Right lobe of liver (tissue), 6 donors: ENCODE results near the gene TCF12. TPM values are rescaled to one million over a fixed set of nuclear protein-coding genes. Genes with fewer than 3 reads are reported as not detected.
A peak's percentile ranks its signal among the peaks of the same experiment; 100 is the strongest.

Experiments
- ATAC-seq, 4 donors: fragments of 200-7000 bp; cut with Tn5 transposase; one replicate each; pipeline ENCODE4 v1.9.1; 2020; ENCODE audit warnings: mild to moderate bottlenecking in 4 of 4, moderate library complexity in 4 of 4
- DNase-seq, 3 donors: peaks; one replicate each; pipeline ENCODE4 v3.0.0-alpha.2; 2020
- H3K27ac ChIP-seq, 3 donors: fragments of 200-600 bp; one replicate each; pipeline ENCODE4 v1.8.0; 2022
- H3K27me3 ChIP-seq, 2 donors: fragments of 200-600 bp; one replicate each; pipeline ENCODE4 v1.8.0; 2022
- H3K36me3 ChIP-seq, 4 donors: fragments of 200-600 bp; sonication (generic) in 1 of 4; one replicate each; pipeline versions ENCODE4 v1.5.1 to v1.8.0; 2017 to 2022; ENCODE audit warnings: control low read depth in 1 of 4
- H3K4me1 ChIP-seq, 4 donors: fragments of 200-600 bp; sonication (generic) in 1 of 4; one replicate each; pipeline versions ENCODE4 v1.5.1 to v1.8.0; 2017 to 2022; ENCODE audit warnings: control low read depth in 1 of 4
- H3K4me3 ChIP-seq, 3 donors: fragments of 200-600 bp; one replicate each; pipeline ENCODE4 v1.8.0; 2022
- H3K9me3 ChIP-seq, 4 donors: fragments of 200-600 bp; sonication (generic) in 1 of 4; one replicate each; pipeline versions ENCODE4 v1.5.1 to v1.8.0; 2017 to 2022; ENCODE audit warnings: control low read depth in 1 of 4
- CTCF ChIP-seq, 4 donors: fragments of 200-600 bp in 3 of 4; fragments of 450-650 bp in 1 of 4; IDR thresholded peaks; one replicate each; pipeline versions ENCODE4 v1.5.1 to v1.8.0; 2016 to 2022; ENCODE audit warnings: antibody characterized with exemption in 4 of 4, mild to moderate bottlenecking in 2 of 4
- POLR2A ChIP-seq: fragments of 450-650 bp; IDR thresholded peaks from one replicate; pipeline ENCODE4 v1.6.1; 2017; ENCODE audit warnings: antibody characterized with exemption, mild to moderate bottlenecking
- WGBS: methylation state at CpG from one replicate; pipeline ENCODE4 v1.1.6; 2018; ENCODE audit warnings: low coverage, low lambda C conversion rate; ENCODE audit not compliant: insufficient coverage; ENCODE audit errors: missing lambda C conversion rate; 5-methylcytosine and 5-hydroxymethylcytosine counted together
- intact Hi-C, 2 donors: fragments of 100-400 bp; cut with DNase I; formaldehyde crosslinking; loops; one replicate each; pipeline versions ENCODE4 v1.11.2 to v1.14.1; 2022
- total RNA-seq, 6 experiments: library from RNA; depleted of rRNA in 2 of 6; stranded (reverse); fragments of >200 nt in 2 of 6; fragmentation: NEBNext Ultra II Directional in 3 of 6; extraction: Animal tissue kit (Norgen Biotek cat#: 25700) in 3 of 6; gene quantifications; one replicate each; pipeline versions ENCODE4 v1.1.0 to v1.2.4, GENCODE V29; 2016 to 2023
- donor health status: DM: no; HTN: yes; CAD: no.
- donor health status: DM: no; HTN: no; CAD: no.
- donor health status: DM: no; HTN: no; CAD: no.
- donor health status: DM: no; HTN: yes; CAD: no.
- donor health status: DM: no; HTN: yes; CAD: no.

The TCF12 gene
- total RNA-seq, 6 experiments from 2014 or later, result 28.9 to 41.9 (median 35.3) TPM

- DNase-seq (no peak), ATAC-seq (no peak)
- WGBS, result 69% methylated on average over 6 of the region's 7 CpGs
Measured at GRCh38 chr15:57313134-57313483, 394.7 kb downstream of the TCF12 start.

GRCh38 chr15:57314221-57314620 lies 395.8 kb downstream of the TCF12 start:
- Histone ChIP-seq H3K4me1 (no peaks in the 10 kb centered on the region), H3K9me3 (no peaks in the 10 kb centered on the region), H3K27ac (no peak overlapping the region), H3K4me3 (no peak overlapping the region), H3K36me3 (no peaks in the 10 kb centered on the region), H3K27me3 (no peaks in the 10 kb centered on the region)
- ATAC-seq, result no peak
- no peak for DNase-seq
- intact Hi-C loops, result loop anchor here in 1 of 2 donors (10.0 kb wide), 1 partner anchor 499 kb away; no protein-coding TSS in a partner anchor
- TF ChIP-seq POLR2A (no peak), CTCF (IDR thresholded peaks at IDR 0.05) (no peak)
- 78% methylated on average over 2 of the region's 3 CpGs for WGBS

More at GRCh38 chr15:57313134-57313483, 394.7 kb downstream of the TCF12 start:
- H3K27me3 ChIP-seq, result no peaks in the 10 kb centered on the region
- H3K36me3 ChIP-seq, result no peaks in the 10 kb centered on the region
- TF ChIP-seq POLR2A (no peak), CTCF (IDR thresholded peaks at IDR 0.05) (no peak)
- no peaks in the 10 kb centered on the region for H3K9me3 ChIP-seq
- intact Hi-C loops, result loop anchor here in 1 of 2 donors (10.0 kb wide), 1 partner anchor 498 kb away; no protein-coding TSS in a partner anchor
- H3K4me1 ChIP-seq, result no peaks in the 10 kb centered on the region
- H3K4me3 ChIP-seq, result no peak overlapping the region
- no peak overlapping the region for H3K27ac ChIP-seq

GRCh38 chr15:57316451-57316850 lies 398.0 kb downstream of the TCF12 start:
- no peak for TF ChIP-seq POLR2A
- no peak for TF ChIP-seq CTCF (IDR thresholded peaks at IDR 0.05)
- H3K9me3 ChIP-seq, result no peaks in the 10 kb centered on the region

GRCh38 chr15:57319226-57319918 lies 400.9 kb downstream of the TCF12 start:
- Histone ChIP-seq H3K27me3 (no peaks in the 10 kb centered on the region), H3K4me1 (no peaks in the 10 kb centered on the region), H3K36me3 (no peaks in the 10 kb centered on the region), H3K27ac (no peak overlapping the region), H3K9me3 (no peaks in the 10 kb centered on the region), H3K4me3 (no peak overlapping the region)
- intact Hi-C loops, result loop anchor here in 1 of 2 donors (10.0 kb wide), 1 partner anchor 505 kb away; no protein-coding TSS in a partner anchor
- ATAC-seq, result peak in 1 of 4 donors; percentile 5
- TF ChIP-seq POLR2A, result no peak
- TF ChIP-seq CTCF (IDR thresholded peaks at IDR 0.05), result no peak
- WGBS, result 100% methylated on average over 4 of the region's 36 CpGs
- no peak for DNase-seq

More at GRCh38 chr15:57316451-57316850, 398.0 kb downstream of the TCF12 start:
- H3K27ac ChIP-seq, result no peak overlapping the region
- ATAC-seq (no peak), DNase-seq (no peak)
- 73% methylated on average over 4 of the region's 4 CpGs for WGBS
- no peaks in the 10 kb centered on the region for H3K36me3 ChIP-seq
- no peak overlapping the region for H3K4me3 ChIP-seq
- intact Hi-C loops, result loop anchor here in 1 of 2 donors (10.0 kb wide), 1 partner anchor 502 kb away; no protein-coding TSS in a partner anchor
- H3K4me1 ChIP-seq, result no peaks in the 10 kb centered on the region
- H3K27me3 ChIP-seq, result no peaks in the 10 kb centered on the region
